HEK293T (cell line): ENCODE results near the gene CNNM3.

Experiments
- FOXK2 ChIP-seq: fragments of 450-650 bp; IDR thresholded peaks from 2 replicates; pipeline ENCODE4 v1.6.1; 2016; ENCODE audit warnings: mild to moderate bottlenecking
- NFRKB ChIP-seq: fragments of 450-650 bp; IDR thresholded peaks from 2 replicates; pipeline ENCODE4 v1.6.1; 2016; ENCODE audit warnings: mild to moderate bottlenecking, moderate library complexity
- PKNOX1 ChIP-seq: fragments of 450-650 bp; IDR thresholded peaks from 2 replicates; pipeline ENCODE4 v1.6.1; 2016
- SP1 ChIP-seq: fragments of 450-650 bp; IDR thresholded peaks from 2 replicates; pipeline ENCODE4 v1.6.1; 2017

GRCh38 chr2:96787411-96787810, 28.7 kb upstream of the CNNM3 start:
- TF ChIP-seq PKNOX1 (no peak), NFRKB (no peak), SP1 (no peak), FOXK2 (no peak)
